Ascending aorta (tissue), 2 donors: ENCODE data around the gene DHRS11. TPM values are rescaled to one million over a fixed set of nuclear protein-coding genes. Genes with fewer than 3 reads are reported as not detected.

Experiments used
- DNase-seq, 2 donors: peaks; one replicate each; pipeline ENCODE4 v3.0.0-alpha.2; 2019; ENCODE audit warnings: low spot score in 2 of 2
- H3K27ac ChIP-seq, 2 donors: fragments of 200-600 bp; sonication (generic); one replicate each; pipeline ENCODE4 v1.5.1; 2016 to 2017; ENCODE audit warnings: mild to moderate bottlenecking in 1 of 2
- H3K27me3 ChIP-seq: fragments of 200-600 bp; sonication (generic); one replicate; pipeline ENCODE4 v1.5.1; 2017
- H3K36me3 ChIP-seq, 2 donors: fragments of 200-600 bp; sonication (generic); one replicate each; pipeline ENCODE4 v1.5.1; 2016
- H3K4me1 ChIP-seq, 2 donors: fragments of 200-600 bp; sonication (generic); one replicate each; pipeline ENCODE4 v1.5.1; 2016 to 2017; ENCODE audit warnings: mild to moderate bottlenecking in 1 of 2
- H3K4me3 ChIP-seq, 2 donors: fragments of 200-600 bp; sonication (generic); one replicate each; pipeline ENCODE4 v1.5.1; 2016 to 2017; ENCODE audit warnings: mild to moderate bottlenecking in 1 of 2
- H3K9me3 ChIP-seq, 2 donors: fragments of 200-600 bp; sonication (generic); one replicate each; pipeline ENCODE4 v1.5.1; 2016
- CTCF ChIP-seq, 3 experiments: fragments of 200-600 bp in 2 of 3; fragments of 450-650 bp in 1 of 3; sonication (generic) in 2 of 3; IDR thresholded peaks; one replicate each; pipeline ENCODE4 v1.5.1; 2016 to 2019; ENCODE audit warnings: antibody characterized with exemption in 3 of 3, mild to moderate bottlenecking in 1 of 3, moderate library complexity in 1 of 3
- intact Hi-C: fragments of 100-400 bp; cut with DNase I; formaldehyde crosslinking; loops from one replicate; pipeline ENCODE4 v1.15.1; 2023
- total RNA-seq: library from RNA; depleted of rRNA; stranded (reverse); fragments of >200 nt; gene quantifications from one replicate; pipeline ENCODE4 v1.1.0, GENCODE V29; 2016

DHRS11 gene
- total RNA-seq, 1 donor from 2014 or later: 11.8 TPM

- intact Hi-C loops: no loop called here
- Histone ChIP-seq H3K36me3 (no peaks in the 10 kb centered on the region), H3K4me1 (peaks cover 0 to 3% of the 10 kb centered on the region in 2 donors), H3K9me3 (no peaks in the 10 kb centered on the region), H3K27me3 (no peaks in the 10 kb centered on the region), H3K4me3 (no peak overlapping the region), H3K27ac (no peak overlapping the region)
- DNase-seq: no peak
- no peak for TF ChIP-seq CTCF (IDR thresholded peaks at IDR 0.05)
Measured at GRCh38 chr17:36612323-36612722, 20.6 kb downstream of the DHRS11 start.

DNA sequence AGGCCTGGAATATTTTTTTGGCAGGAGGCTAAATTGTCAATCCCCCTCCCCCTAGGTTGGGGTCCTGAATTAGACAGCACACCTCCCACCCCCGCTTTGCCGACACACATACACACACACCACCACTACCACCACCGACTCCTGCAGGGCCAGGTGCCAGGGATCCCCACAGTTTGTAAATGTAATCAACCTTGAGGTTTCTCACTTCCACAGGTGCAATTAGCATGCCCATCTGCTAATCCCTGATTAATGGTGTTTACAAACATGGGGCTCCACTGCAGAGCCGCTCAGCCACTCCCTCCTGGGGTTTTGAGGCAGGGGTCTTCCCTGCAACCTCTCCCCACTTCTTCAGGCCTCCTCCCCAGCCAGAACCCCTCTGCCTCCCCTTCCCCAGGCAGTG, 21.5 kb downstream of the DHRS11 start:
- no peak overlapping the region for H3K27ac ChIP-seq
- H3K4me3 ChIP-seq: no peak overlapping the region
- DNase-seq: no peak
- peaks cover 0 to 3% of the 10 kb centered on the region in 2 donors for H3K4me1 ChIP-seq
- intact Hi-C loops: no loop called here
- no peaks in the 10 kb centered on the region for H3K27me3 ChIP-seq
- H3K36me3 ChIP-seq: no peaks in the 10 kb centered on the region
- no peak for TF ChIP-seq CTCF (IDR thresholded peaks at IDR 0.05)
- no peaks in the 10 kb centered on the region for H3K9me3 ChIP-seq

DNA sequence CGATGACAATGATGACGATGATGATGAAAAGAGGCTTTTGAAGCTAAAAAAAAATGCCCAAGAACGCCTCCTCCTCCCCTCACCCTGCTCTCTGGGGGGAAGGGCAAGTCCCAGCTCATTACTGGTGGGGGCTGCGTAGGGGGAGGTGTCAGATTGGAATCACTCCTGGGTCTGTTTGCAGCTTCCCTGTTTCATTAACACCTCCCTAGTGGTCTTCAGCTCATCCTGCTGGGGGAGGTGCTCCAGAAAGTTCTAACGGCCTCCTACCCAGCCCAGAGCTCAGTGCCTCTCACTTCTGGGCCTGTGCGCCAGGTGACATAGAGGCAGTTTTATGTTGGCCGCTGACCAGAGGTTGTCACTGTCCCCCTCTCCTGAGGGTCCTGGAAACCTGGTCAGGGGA, 22.4 kb downstream of the DHRS11 start:
- no peaks in the 10 kb centered on the region for H3K9me3 ChIP-seq
- intact Hi-C loops: no loop called here
- H3K4me3 ChIP-seq: no peak overlapping the region
- no peaks in the 10 kb centered on the region for H3K36me3 ChIP-seq
- no peaks in the 10 kb centered on the region for H3K27me3 ChIP-seq
- DNase-seq: no peak
- H3K4me1 ChIP-seq: peaks cover 0 to 2% of the 10 kb centered on the region in 2 donors
- no peak overlapping the region for H3K27ac ChIP-seq
- no peak for TF ChIP-seq CTCF (IDR thresholded peaks at IDR 0.05)

DNA sequence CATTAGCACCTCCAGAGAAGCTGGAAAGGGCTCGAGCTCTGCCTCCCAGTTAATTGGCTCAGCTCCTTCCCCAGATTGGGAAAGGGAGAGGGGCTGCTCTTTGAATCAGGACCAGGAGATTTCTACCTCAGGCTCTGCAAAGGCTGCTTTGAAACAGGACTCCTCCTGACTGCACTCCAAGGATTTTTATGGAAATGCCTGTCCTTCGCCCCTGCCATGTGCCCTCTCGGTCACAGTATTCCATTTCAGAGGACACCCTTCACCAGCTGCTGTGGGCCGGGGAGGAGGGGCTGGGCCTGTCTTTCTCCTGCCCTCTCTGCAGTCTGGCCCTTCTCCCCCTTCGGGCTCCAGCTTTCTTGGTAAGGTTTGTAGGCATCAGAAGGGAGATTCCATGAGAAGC, 23.3 kb downstream of the DHRS11 start:
- Histone ChIP-seq H3K27me3 (no peaks in the 10 kb centered on the region), H3K27ac (no peak overlapping the region), H3K4me3 (no peak overlapping the region), H3K9me3 (no peaks in the 10 kb centered on the region), H3K4me1 (no peaks in the 10 kb centered on the region), H3K36me3 (no peaks in the 10 kb centered on the region)
- no peak for TF ChIP-seq CTCF (IDR thresholded peaks at IDR 0.05)
- no peak for DNase-seq
- intact Hi-C loops: no loop called here

GRCh38 chr17:36616061-36617029, 24.7 kb downstream of the DHRS11 start:
- Histone ChIP-seq H3K9me3 (no peaks in the 10 kb centered on the region), H3K27me3 (no peaks in the 10 kb centered on the region), H3K36me3 (no peaks in the 10 kb centered on the region), H3K4me3 (no peak overlapping the region), H3K4me1 (no peaks in the 10 kb centered on the region), H3K27ac (no peak overlapping the region)
- TF ChIP-seq CTCF (IDR thresholded peaks at IDR 0.05): no peak
- intact Hi-C loops: no loop called here
- DNase-seq: no peak
